Testis (tissue), 2 donors: Measurements from ENCODE around the gene RASA3.

ENCODE experiments used
- POLR2A ChIP-seq: fragments of 450-650 bp; IDR thresholded peaks from one replicate; pipeline ENCODE4 v1.6.1; 2017; ENCODE audit warnings: antibody characterized with exemption, mild to moderate bottlenecking, moderate library complexity
- TF ChIP-seq, protein P1 (sequence below), 3 experiments: fragments of 450-650 bp in 2 of 3; fragments of 200-600 bp in 1 of 3; sonication (generic) in 1 of 3; IDR thresholded peaks; one replicate each; pipeline ENCODE4 v1.5.1; 2016 to 2019; ENCODE audit warnings: antibody characterized with exemption in 3 of 3, mild to moderate bottlenecking in 2 of 3, moderate library complexity in 1 of 3

DNA sequence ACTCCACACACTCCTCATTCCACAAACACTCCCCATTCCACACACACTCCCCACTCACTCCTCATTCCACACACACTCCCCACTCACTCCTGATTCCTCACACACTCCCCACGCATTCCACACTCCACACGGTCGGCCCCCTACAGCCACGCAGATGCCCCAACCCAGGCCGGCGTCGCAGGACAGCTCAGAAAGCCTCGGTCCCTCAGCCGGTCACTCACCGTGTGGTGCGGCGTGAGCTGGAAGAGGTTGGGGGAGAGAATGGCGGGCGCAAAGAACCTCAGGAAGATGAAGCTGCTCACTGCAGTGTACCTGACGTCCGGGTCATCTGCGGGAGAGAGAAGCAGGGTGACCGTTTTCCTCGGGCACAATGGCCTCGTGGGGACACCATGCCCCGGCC is 119.5 kb downstream of the RASA3 start:
- TF ChIP-seq, protein P1, sequence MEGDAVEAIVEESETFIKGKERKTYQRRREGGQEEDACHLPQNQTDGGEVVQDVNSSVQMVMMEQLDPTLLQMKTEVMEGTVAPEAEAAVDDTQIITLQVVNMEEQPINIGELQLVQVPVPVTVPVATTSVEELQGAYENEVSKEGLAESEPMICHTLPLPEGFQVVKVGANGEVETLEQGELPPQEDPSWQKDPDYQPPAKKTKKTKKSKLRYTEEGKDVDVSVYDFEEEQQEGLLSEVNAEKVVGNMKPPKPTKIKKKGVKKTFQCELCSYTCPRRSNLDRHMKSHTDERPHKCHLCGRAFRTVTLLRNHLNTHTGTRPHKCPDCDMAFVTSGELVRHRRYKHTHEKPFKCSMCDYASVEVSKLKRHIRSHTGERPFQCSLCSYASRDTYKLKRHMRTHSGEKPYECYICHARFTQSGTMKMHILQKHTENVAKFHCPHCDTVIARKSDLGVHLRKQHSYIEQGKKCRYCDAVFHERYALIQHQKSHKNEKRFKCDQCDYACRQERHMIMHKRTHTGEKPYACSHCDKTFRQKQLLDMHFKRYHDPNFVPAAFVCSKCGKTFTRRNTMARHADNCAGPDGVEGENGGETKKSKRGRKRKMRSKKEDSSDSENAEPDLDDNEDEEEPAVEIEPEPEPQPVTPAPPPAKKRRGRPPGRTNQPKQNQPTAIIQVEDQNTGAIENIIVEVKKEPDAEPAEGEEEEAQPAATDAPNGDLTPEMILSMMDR (IDR thresholded peaks at IDR 0.05), result no peak
- TF ChIP-seq POLR2A, result no peak
